NOMO-1 (cell line): ENCODE measurements around the gene DPF1.

ENCODE experiments used
- DNase-seq, 2 experiments: peaks; one replicate each; lab custom pipeline; 2025; ENCODE audit not compliant: unreplicated experiment in 2 of 2; lab: John Stamatoyannopoulos, UW

The DPF1 gene

GRCh38 chr19:38221919-38222830 is 1.8 kb downstream of the DPF1 start:
- DNase-seq: no peak

- DNase-seq: no peak
These were observed 2.6 kb downstream of the DPF1 start for GRCh38 chr19:38221421-38221820.

- no peak for DNase-seq
These were observed 4.8 kb downstream of the DPF1 start for GRCh38 chr19:38219221-38219620.

- DNase-seq: no peak
These were observed 5.8 kb downstream of the DPF1 start for GRCh38 chr19:38218204-38218603.

GRCh38 chr19:38216785-38217641 is 7.0 kb downstream of the DPF1 start:
- no peak for DNase-seq

GRCh38 chr19:38213911-38214625 is 10.0 kb downstream of the DPF1 start:
- DNase-seq: no peak

GRCh38 chr19:38213469-38213868 is 10.6 kb downstream of the DPF1 start:
- no peak for DNase-seq

- no peak for DNase-seq
These were observed 12.3 kb downstream of the DPF1 start for GRCh38 chr19:38211766-38212165.

GRCh38 chr19:38211151-38211591 is 12.9 kb downstream of the DPF1 start:
- DNase-seq: no peak

GRCh38 chr19:38210458-38210987 is 13.5 kb downstream of the DPF1 start:
- no peak for DNase-seq

- no peak for DNase-seq
These were observed 14.2 kb downstream of the DPF1 start for GRCh38 chr19:38209671-38210457.

- DNase-seq: no peak
These were observed 14.9 kb downstream of the DPF1 start for GRCh38 chr19:38209152-38209551.

GRCh38 chr19:38208571-38208970 is 15.5 kb downstream of the DPF1 start:
- DNase-seq: no peak

- DNase-seq: no peak
These were observed 16.5 kb downstream of the DPF1 start for GRCh38 chr19:38207543-38207942.

GRCh38 chr19:38206928-38207327 is 17.1 kb downstream of the DPF1 start:
- no peak for DNase-seq

- DNase-seq: no peak
These were observed 17.8 kb downstream of the DPF1 start for GRCh38 chr19:38206006-38206745.

- DNase-seq: no peak
These were observed 19.3 kb downstream of the DPF1 start for GRCh38 chr19:38204728-38205127.

- DNase-seq: no peak
These were observed 19.9 kb downstream of the DPF1 start for GRCh38 chr19:38204096-38204495.

GRCh38 chr19:38203197-38203596 is 20.8 kb downstream of the DPF1 start:
- DNase-seq: no peak
